HG03354 (cell line): ENCODE measurements around the gene PALS1.
"Not testable (repeated sequence)": the region's sequence is repeated elsewhere in the genome, so short reads cannot be mapped to it uniquely, and the experiment has no call there.

ENCODE experiments used
- ATAC-seq: cut with Tn5 transposase; IDR thresholded peaks from one replicate; pipeline ENCODE4 v1.9.1; 2021; ENCODE audit warnings: mild to moderate bottlenecking; ENCODE audit not compliant: unreplicated experiment, poor library complexity, severe bottlenecking

Gene PALS1

GRCh38 chr14:67253076-67253635, 11.9 kb downstream of the PALS1 start:
- ATAC-seq = no peak

GRCh38 chr14:67257906-67258305, 16.7 kb downstream of the PALS1 start:
- ATAC-seq = no peak

- no peak for ATAC-seq
Observed at GRCh38 chr14:67260965-67261364, 19.7 kb downstream of the PALS1 start.

- no peak for ATAC-seq
Observed at GRCh38 chr14:67263499-67264149, 22.4 kb downstream of the PALS1 start.

GRCh38 chr14:67265131-67265530, 23.9 kb downstream of the PALS1 start:
- ATAC-seq = no peak

- ATAC-seq = no peak
Observed at GRCh38 chr14:67267576-67268328, 26.5 kb downstream of the PALS1 start.

- no peak for ATAC-seq
Observed at GRCh38 chr14:67268426-67269150, 27.4 kb downstream of the PALS1 start.

- no peak for ATAC-seq
Observed at GRCh38 chr14:67269298-67270060, 28.2 kb downstream of the PALS1 start.

- no peak for ATAC-seq
Observed at GRCh38 chr14:67270145-67270753, 29.0 kb downstream of the PALS1 start.

GRCh38 chr14:67270933-67271332, 29.7 kb downstream of the PALS1 start:
- no peak for ATAC-seq

- ATAC-seq = not testable (repeated sequence)
Observed at GRCh38 chr14:67273281-67273680, 32.0 kb downstream of the PALS1 start.

GRCh38 chr14:67276131-67276530, 34.9 kb downstream of the PALS1 start:
- no peak for ATAC-seq

- ATAC-seq = no peak
Observed at GRCh38 chr14:67280506-67280905, 39.3 kb downstream of the PALS1 start.

- no peak for ATAC-seq
Observed at GRCh38 chr14:67285876-67286452, 44.7 kb downstream of the PALS1 start.
